HG03175 (cell line): Measurements from ENCODE around the gene APOA1.
"Not testable (repeated sequence)": the region's sequence is repeated elsewhere in the genome, so short reads cannot be mapped to it uniquely, and the experiment has no call there.

Experiments
- ATAC-seq: cut with Tn5 transposase; IDR thresholded peaks from one replicate; pipeline ENCODE4 v1.9.1; 2021; ENCODE audit warnings: mild to moderate bottlenecking, moderate library complexity; ENCODE audit not compliant: unreplicated experiment

The APOA1 gene

DNA sequence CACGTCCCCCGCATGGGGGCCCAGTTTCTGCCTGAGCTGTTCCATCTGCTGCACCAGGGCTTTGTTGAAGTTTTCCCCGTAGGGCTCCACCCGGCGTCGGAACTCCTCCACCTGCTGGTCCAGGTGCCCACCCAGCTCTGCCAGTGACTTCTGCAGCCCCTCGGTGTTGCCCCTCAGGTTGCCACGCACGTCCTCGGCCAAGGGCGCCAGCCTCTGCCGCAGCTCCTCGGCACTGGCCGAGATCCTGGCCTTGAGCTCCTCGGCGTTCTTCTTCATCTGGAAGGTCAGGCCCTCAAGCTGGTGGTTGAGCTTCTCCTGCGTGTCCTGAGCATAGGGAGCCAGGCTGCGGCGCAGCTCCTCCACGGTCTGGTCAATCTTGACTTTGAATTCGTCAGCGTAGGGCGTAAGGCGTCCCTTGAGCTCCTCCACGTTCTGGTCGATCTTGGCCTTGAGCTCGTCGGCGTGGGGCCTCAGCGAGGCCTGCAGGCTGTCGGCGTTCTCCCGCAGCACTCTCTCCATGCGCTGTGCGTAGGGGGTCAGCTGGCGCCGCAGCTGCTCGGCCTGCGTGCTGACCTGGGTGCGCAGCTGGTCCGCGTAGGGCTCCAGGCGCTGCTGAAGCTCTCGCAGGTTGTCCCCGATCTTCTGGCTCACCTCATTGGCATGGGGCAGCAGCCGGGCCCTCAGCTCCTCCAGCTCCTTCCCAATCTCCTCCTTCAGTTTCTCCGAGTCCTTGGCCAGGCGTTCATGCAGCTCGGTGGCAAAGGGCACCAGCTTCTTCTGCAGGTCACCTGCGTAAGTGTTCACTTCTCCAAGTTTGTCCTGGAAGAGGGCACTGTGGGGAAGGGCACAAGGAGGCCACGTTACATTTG is 16.1 kb downstream of the APOA1 start:
- no peak for ATAC-seq

DNA sequence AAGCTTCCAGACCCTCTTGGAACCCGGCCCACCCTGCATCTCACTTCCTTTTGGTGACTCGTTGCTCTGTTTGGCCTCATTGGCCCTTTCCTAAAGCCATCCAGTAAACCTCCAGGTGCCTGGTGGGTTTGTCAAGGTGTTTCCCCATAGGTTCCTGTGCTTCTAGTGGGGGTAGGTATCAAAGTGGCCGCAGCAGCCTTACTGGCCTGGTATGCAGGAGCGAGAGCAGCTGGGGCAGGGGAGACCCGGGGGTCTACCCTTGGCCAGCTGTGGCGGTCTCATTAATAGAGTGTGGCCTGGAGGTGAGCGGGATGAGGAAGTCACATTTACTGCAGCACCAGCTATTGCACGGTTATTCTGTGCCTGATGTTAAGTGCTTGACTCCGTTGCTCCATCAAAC is 18.4 kb downstream of the APOA1 start:
- no peak for ATAC-seq

DNA sequence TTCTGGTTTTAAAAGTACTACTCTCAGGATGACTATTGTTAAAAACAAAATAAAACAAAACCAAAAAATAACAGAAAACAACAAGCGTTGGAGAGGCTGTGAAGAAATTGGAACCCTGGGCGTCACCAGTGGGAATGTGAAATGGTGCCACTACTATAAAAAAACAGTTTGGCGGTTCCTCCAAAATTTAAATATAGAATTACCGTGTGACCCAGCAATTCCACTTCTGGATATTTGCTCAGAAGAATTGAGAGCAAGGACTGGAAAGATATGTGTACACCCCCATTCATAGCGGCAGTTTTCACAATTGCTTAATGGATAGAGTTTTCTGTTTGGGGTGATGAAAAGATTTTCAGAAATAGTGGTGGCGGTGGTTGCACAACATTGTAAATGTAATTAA is 22.9 kb downstream of the APOA1 start:
- ATAC-seq, result no peak

DNA sequence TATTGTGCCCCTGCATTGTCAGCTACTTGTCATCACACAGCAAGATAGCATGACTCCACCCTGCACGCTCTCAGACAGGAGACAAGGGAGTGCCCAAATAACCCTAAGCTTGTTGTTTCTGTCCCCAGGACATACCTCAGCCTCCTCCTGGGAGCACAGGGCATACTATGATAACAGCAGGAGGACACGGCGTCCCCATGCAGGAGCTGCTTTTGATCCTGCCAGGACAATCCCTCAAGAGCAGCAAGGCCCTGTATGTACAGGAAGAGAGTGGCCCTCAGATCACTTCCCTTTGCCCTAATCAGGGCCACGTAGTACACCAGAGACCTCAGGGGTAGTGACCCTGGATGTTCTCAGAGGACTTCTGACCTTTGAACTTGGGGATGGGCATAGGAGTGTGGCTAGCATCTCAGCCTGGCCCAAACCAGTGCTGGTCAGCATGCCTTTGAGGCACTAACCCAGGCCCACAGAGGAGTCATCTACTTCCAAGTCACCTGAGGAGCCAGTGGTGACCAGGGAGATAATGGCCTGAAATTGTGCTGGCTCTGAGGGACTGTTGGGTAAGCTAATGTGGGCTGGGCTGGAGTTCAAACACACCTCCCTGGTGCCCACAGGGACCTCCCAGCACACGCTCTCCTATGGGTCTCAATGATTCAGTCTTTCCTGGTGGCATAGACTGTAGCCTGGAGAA is 23.5 kb downstream of the APOA1 start:
- no peak for ATAC-seq

DNA sequence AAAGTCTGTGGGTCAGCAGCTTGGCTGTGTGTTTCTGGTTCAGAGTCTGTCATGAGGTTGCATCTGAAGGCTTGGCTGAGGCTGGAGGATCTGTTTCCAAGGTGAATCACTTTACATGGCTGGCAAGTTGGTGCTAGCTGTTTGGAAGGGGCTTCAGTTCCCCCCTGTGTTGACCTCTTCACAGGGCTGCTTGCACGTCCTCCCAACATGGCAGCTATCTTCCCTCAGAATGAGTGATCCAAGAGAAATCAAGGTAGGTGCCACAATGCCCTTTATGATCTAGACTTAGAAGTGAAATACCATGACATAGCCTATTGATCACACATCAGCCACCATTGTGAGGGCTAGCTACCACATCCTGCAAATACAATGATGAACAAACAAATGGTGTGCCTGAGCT is 24.3 kb downstream of the APOA1 start:
- no peak for ATAC-seq

DNA sequence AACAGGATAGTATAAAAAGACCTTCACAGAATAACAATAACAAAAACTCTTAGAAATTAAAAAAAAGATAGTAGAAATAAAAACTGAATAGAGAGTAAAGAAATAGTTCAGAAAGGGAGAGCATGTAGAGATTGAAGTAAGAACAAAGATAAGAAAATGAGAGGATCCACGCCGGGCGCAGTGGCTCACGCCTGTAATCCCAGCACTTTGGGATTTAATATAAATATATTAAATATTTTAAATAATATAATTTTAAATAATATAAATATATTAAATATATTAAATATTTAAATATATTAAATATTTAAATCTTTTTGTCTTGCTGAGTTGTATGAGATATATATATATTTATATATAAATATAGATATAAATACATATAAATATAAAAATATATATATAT is 25.3 kb downstream of the APOA1 start:
- ATAC-seq, result no peak

DNA sequence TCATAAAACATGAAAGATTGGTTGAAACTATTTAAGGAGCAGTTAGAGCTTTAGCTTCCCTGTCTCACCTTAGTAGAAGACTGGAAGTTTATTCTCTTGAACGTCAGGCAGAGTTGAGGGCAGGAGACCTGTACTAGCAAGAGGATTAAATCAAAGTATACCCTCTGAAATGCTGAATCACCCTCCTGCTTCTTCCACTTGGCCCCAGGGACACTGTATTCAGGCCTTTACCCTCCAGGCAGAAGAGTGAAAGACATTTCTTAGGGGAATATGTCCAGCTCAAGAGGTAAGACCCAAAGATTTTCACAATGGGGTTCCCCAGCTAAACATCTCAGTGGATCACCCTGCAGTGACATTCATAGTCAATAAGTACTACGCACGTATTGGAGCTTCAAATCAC is 26.2 kb downstream of the APOA1 start:
- ATAC-seq, result no peak

DNA sequence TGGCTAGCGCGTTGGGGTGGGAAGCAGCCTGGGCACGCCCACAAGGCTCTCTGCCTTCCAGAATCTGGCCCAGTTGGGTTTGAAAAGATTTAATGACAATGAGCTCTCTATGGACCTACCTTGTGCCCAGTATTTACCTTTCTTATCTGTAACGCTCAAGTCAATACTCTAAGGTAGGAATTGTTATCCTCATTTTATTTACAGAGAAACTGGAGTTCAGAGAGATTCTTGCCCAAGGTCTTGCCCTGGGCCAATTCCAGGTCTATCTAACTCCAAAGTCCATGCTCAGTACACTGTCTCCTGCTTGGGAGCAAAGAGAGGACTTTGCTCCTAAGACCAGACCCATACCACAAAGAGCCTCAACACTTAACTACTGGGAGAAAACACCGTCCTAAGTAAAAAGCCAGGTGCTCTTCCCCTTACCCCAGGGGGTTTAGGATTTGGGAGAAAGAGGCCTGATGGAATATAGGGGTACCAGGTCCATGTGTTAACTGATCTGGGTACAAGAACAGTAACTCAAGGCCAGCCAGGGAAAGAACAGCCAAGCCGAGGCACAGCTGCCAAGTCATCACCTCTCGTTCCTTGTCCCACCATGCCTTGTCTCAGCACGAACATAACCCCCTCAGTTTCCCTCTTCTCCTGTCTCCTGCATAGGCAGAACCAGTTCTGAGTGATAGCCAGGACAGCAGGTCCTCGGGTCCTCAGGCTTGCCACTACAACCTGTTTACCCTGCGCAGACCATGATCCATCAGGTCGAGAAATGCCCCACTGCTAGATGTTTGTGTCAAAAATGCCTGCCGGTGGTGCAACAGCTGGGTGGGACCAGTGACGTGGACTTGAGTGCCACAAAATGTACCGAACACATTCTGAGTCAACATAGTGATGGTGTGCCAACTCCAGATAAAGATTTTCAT is 28.9 kb downstream of the APOA1 start:
- no peak for ATAC-seq

DNA sequence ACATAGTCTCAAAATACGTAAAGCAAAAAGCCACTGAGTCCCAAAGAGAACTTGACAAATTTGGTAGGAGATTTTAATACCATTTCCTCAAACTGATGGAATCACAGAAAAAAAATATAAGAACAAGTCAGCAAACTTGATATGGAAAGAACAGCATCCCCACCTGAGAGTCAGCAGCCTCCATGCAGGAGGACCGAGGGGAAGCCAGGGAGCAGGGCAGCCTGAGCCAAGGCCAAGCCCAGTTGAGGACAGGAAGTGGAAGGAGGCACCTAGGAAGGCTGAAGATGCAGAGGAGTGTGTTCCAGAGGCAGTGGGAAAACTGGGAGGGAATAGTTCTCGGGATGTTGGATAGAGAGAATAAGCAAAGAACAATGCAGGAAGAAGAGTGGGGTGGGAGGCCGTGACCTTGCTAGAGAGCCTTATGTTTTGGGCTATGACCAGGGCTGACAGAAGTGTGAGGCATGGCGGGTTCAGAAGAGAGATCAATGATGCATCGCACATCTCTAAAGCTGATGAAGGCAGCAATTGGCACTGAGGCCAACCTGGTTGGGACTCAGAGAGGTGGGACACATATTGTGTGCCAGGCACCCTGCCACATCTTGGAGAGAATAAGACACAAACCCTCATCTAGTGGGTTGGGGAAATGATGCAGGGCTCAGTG is 29.7 kb downstream of the APOA1 start:
- no peak for ATAC-seq

DNA sequence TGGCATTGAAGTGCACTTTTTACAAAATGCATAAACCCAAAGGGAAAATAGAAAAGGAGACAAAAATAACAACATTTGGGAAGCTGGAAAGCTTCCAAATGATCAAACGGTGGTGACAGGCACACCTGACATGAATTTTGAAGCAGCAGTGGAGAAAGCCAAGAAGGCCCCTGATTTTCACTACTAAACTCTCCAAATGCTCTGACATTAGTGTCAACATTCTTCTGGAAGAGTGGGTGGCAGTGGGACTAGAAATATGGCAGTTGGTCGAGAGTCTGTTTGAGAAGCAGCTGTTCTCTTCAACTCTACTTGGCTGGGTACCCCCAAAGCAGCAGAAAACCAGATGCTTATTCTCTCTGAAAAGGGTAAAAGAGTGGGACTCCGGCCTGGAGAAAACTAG is 33.4 kb downstream of the APOA1 start:
- ATAC-seq, result no peak

DNA sequence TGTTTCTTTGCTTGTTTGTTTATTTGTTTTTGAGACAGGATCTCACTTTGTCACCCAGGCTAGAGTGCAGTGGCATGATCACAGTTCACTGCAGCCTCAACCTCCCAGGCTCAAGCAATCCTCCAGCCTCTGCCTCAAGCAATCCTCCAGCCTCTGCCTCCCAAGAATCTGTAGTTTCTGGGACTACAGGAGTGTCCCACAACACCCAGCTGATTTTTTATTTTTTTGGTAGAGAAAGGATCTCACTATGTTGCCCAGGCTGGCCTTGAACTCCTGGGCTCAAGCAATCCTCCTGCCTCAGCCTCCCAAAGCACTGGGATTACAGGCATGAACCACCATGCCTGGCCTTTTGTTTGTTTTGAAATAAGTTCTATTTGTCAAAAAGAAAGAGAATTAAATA is 35.8 kb downstream of the APOA1 start:
- not testable (repeated sequence) for ATAC-seq

DNA sequence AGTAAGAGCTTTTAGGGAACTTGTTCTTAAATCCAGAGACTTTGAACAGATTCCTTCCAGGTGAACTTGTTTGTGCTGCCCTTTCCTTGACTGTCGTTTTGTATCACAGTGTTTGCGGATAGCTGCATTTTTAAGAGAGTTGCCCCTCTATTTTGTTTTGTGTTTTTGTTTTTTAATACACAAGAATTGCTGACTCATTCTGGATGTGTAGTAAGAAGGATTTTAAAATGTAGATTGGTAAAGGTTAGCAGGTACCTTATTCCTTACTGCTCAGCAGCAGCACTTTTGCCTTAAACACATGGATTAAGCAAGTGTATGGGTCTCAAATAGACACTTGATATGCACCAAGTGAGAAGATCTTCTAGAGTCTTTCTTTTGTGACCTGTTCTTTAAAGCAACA is 36.8 kb downstream of the APOA1 start:
- no peak for ATAC-seq

DNA sequence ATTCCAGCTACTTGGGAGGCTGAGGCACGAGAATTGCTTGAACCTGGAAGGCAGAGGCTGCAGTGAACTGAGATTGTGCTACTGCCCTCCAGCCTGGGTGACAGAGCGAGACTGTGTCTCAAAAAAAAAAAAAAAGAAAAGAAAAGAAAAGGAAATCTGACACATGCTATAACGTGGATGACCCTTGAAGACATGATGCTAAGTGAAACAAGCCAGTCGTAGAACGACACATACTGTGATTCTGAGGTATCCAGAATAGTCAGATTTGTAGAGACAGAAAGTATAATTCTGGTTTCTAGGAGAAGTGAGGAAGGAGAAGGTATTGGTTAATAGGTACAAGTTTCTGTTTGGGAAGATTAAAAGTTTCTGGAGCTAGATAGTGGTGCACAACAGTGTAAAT is 39.1 kb downstream of the APOA1 start:
- no peak for ATAC-seq

DNA sequence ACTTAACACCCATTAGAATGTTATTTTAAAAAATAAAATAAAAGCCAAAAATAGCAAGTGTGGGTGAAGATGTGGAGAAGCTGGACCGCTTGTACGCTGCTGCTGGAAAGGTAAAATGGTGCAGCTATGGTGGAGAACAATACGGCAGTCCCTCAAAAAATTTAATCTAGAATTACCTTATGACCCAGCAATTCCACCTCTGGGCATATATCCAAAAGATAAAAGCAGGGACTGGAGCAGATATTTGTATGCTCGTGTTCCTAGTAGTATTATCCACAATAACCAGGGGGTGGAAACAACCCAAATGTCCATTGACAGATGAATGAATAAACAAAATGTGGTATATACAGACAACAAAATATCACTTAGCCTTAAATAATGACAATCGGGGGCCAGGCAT is 39.6 kb downstream of the APOA1 start:
- no peak for ATAC-seq

DNA sequence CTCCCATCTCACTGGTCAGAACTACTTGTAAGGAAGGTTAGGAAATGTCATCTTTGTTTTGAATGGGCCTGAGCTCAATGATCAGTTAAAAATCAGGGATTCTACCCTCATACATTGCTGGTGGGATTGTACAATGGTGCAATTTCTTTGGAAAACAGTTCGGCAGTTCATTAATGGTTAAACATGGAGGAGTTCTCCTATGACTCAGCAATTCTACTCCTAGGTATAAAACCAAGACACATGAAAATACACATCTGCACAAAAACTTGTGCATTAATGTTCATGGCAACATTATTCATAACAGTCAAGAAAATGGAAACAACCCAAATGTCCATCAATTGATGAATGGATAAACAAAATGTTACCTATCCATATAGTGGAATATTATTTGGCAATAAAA is 40.9 kb downstream of the APOA1 start:
- no peak for ATAC-seq

DNA sequence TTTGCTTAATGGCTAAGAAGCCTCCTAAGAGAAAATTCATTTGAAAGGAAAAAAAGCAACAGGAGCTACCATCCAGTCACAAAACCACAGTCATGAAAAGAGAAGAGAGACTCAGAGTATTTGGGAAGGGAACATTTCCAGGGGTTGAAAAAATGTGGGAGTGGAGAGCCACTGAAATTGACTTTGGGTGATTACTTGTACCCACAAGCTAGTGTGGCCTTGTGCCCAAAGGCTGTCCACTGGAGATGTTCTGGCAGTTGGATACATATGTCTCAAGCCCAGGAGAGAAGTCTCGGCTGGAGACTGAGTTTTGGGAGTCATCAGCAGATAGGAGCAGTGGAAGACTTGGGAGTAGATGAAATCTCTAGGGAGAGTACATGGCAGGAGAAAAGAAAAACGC is 42.6 kb downstream of the APOA1 start:
- no peak for ATAC-seq

DNA sequence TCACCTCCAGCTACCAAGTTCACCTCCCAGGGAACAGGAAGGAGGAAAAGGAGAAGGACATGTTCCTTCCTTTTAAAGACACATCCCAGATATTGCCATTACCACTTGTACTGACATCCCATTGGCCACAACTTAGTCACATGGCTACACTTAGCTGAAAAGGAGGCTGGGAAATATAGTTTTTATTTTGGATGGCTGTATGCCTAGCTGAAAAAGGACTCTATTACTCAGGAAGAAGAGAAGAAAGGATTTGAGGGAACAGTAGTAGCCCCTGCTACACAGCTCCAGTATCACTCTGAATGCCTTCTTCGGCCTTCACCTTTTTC is 43.7 kb downstream of the APOA1 start:
- no peak for ATAC-seq

DNA sequence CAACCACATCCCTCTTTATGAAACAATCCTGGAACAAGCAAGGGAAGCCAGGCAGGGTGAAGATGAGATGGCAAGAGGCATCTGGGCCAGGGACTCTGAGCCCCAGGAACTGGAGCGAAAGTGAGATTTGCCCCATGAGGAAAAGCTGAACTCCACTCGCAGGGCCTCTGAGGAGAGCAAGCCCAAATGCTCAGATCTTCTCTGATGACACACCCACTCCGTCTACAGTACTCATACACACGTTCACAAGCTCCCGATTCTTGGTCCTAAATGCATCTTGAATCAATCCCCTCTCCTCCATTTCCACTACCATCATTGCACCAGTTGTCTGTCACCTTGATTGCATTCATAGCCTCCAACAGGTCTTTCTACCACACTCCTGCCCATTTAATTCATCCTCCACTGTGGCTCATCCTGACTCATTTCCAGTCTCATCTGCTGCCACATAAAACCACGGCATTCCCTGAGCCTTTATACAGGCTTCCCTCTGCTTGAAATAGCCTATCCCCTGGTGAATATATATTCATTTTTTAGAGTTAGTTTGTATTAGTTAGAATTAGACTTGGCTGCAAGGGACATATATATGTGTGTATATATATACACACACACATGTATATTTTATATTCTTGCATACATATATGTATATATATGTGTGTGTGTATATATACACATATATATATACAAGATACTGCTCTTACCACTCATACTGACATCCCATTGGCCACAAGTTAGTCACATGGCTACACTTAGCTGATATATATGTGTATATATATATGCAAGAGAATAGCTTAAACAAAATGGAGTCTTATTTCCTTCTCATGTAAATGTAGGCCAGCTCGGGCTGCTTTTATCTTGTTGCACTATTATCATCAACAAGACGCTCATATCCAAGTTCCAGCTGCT is 44.3 kb downstream of the APOA1 start:
- ATAC-seq, result no peak

DNA sequence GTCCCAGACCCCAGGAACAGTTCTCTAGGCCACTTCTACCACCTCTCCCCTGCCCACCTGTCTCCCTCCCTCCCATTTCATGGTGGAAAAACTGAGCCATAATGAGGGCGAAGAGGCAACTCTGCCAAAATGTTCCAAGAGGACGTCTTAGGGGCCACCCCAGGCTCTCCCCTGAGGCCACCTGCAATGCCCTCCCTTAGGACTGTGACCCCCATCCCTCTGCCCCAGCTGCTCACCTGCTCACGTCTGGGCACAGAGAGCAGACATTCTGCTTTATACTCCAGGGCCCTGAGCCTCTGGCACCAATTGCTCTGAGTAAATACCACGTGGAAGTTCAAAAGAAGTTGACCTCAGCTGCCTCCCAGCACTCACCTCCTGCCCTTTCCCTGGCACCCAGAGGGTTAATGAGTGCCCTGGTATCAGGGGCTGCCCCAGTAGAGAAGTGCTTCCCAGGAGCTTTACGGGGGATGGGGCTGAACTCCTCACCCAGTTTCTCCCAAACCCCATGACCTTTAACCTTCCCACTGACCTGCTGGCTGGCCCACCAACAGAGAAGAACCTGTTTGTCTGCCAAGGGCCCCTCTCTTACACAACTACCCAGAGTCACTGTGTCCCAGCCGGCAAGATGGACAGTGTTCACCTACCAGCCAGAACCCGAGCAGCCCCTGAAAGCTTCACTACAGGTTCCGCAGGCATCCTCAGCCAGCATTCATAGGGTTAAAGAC is 45.1 kb downstream of the APOA1 start:
- ATAC-seq, result no peak

DNA sequence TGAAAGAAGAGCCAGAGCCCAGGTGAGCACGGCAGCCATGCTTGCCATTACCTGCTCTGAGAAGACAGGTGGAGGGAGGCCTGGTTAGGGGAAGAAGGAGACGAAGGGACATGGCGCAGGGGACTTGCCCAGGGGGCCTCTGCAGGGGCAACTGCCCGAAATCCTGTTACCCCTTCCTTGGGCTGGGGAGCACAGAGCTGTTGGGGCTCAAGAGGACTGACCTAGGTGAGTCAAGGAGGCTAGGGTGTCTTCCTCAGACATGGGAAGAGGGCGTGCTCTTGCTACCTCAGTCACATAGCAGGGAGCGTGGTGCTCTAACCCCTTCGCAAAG is 45.6 kb downstream of the APOA1 start, which contains the start of gene APOA5:
Gene APOA5, minus strand, starts transcription at position 67 of the 331 bp plus-strand sequence. Its CDS starts 19 bp downstream, at position 48.
- no peak for ATAC-seq
